PC-3 (cell line): Measurements from ENCODE around the gene RBM7. TPM values are rescaled to one million over a fixed set of nuclear protein-coding genes. Genes with fewer than 3 reads are reported as not detected.

Experiments used
- ATAC-seq: fragments of 200-7000 bp; cut with Tn5 transposase; 2 replicates; pipeline ENCODE4 v1.9.1; 2020; ENCODE audit warnings: mild to moderate bottlenecking, moderate library complexity
- Bru-seq: library from RNA; stranded (reverse); fragments of 400-500 nt; gene quantifications from one replicate; lab custom pipeline; 2021; lab: Mats Ljungman, UMichigan
- BruChase-seq, 2 experiments: library from RNA; stranded (reverse); fragments of 400-500 nt; gene quantifications; one replicate each; lab custom pipeline; 2021; lab: Mats Ljungman, UMichigan
- BruUV-seq: library from RNA; stranded (reverse); fragments of 400-500 nt; replicated peaks from 2 replicates; lab custom pipeline; 2021; lab: Mats Ljungman, UMichigan
- CTCF ChIA-PET: fragments of 300-600 bp; sonication (Branson Sonifier 250); formaldehyde crosslinking; loops from one replicate; lab custom pipeline; 2022; ENCODE audit warnings: antibody characterized with exemption; lab: Charles Lee
- POLR2A ChIA-PET: fragments of 300-600 bp; sonication (Branson Sonifier 250); formaldehyde crosslinking; loops from one replicate; lab custom pipeline; 2022; ENCODE audit warnings: antibody characterized with exemption; ENCODE audit not compliant: unreplicated experiment; lab: Charles Lee
- DNase-seq: peaks from one replicate; pipeline ENCODE4 v3.0.0-alpha.2; 2015
- H2AFZ ChIP-seq: fragments of 300-600 bp; sonication (generic); 2 replicates; pipeline ENCODE4 v1.6.0; 2016; ENCODE audit warnings: antibody characterized with exemption, low read length
- H3F3A ChIP-seq: fragments of 300-600 bp; sonication (generic); one replicate; pipeline ENCODE4 v1.6.0; 2017; ENCODE audit warnings: antibody characterized with exemption, low read length, control low read depth, mild to moderate bottlenecking; ENCODE audit not compliant: unreplicated experiment
- H3K27ac ChIP-seq: fragments of 300-600 bp; sonication (generic); 2 replicates; pipeline ENCODE4 v1.5.1; 2016; ENCODE audit warnings: mild to moderate bottlenecking, low read length
- H3K27me3 ChIP-seq: fragments of 300-600 bp; sonication (generic); 2 replicates; pipeline ENCODE4 v1.6.1; 2016; ENCODE audit warnings: low read length, mixed read lengths
- H3K36me3 ChIP-seq: fragments of 300-600 bp; sonication (generic); 2 replicates; pipeline ENCODE4 v1.6.1; 2016; ENCODE audit warnings: low read depth, mixed run types, low read length, mixed read lengths
- H3K4me1 ChIP-seq: fragments of 300-600 bp; sonication (generic); 2 replicates; pipeline ENCODE4 v1.5.1; 2016; ENCODE audit warnings: low read length; ENCODE audit not compliant: insufficient read depth
- H3K4me2 ChIP-seq: fragments of 300-600 bp; sonication (generic); 2 replicates; pipeline ENCODE4 v1.6.0; 2016; ENCODE audit warnings: low read length
- H3K4me3 ChIP-seq: fragments of 300-600 bp; sonication (generic); 2 replicates; pipeline ENCODE4 v1.5.1; 2016; ENCODE audit warnings: mild to moderate bottlenecking, low read length, mixed read lengths
- H3K79me2 ChIP-seq: fragments of 300-600 bp; sonication (generic); 2 replicates; pipeline ENCODE4 v1.6.1; 2017; ENCODE audit warnings: low read length, mixed read lengths
- H3K9ac ChIP-seq: fragments of 300-600 bp; sonication (generic); 2 replicates; pipeline ENCODE4 v1.6.0; 2016; ENCODE audit warnings: mild to moderate bottlenecking, low read length
- H3K9me2 ChIP-seq: fragments of 300-600 bp; sonication (generic); replicated peaks from 2 replicates; pipeline ENCODE4 v1.6.1; 2016; ENCODE audit warnings: mixed run types, low read length, mixed read lengths
- H3K9me3 ChIP-seq: fragments of 300-600 bp; sonication (generic); 2 replicates; pipeline ENCODE4 v1.6.1; 2016; ENCODE audit warnings: low read length, mixed read lengths
- H4K20me1 ChIP-seq: fragments of 300-600 bp; sonication (generic); 2 replicates; pipeline ENCODE4 v1.6.1; 2016; ENCODE audit warnings: low read length, mixed read lengths
- EZH2 ChIP-seq: fragments of 300-600 bp; sonication (generic); IDR thresholded peaks from one replicate; pipeline ENCODE4 v1.6.1; 2017; ENCODE audit warnings: antibody characterized with exemption, mild to moderate bottlenecking, low read length; ENCODE audit not compliant: unreplicated experiment
- EZH2phosphoT487 ChIP-seq: fragments of 300-600 bp; sonication (generic); IDR thresholded peaks from 2 replicates; pipeline ENCODE4 v1.6.1; 2018; ENCODE audit warnings: mild to moderate bottlenecking, antibody characterized with exemption, low read length, borderline replicate concordance
- intact Hi-C: fragments of 100-400 bp; cut with micrococcal nuclease; formaldehyde crosslinking; loops from 2 replicates; pipeline ENCODE4 v1.9.0; 2023
- long read RNA-seq: library from polyadenylated mRNA; unstranded; transcript quantifications from one replicate; pipeline ENCODE4 v2.0.0, GENCODE V29; 2021; ENCODE audit not compliant: unreplicated experiment
- total RNA-seq: library from RNA; depleted of rRNA; stranded (reverse); fragments of >200 nt; gene quantifications from 2 replicates; pipeline ENCODE4 v1.2.3, GENCODE V29; 2014; rRNA removed
- TF ChIP-seq, protein P1 (sequence below): fragments of 300-600 bp; sonication (generic); conservative IDR thresholded peaks from 2 replicates; pipeline ENCODE4 v1.5.1; 2017; ENCODE audit warnings: antibody characterized with exemption, low read depth, mild to moderate bottlenecking, low read length

The RBM7 gene, protein sequence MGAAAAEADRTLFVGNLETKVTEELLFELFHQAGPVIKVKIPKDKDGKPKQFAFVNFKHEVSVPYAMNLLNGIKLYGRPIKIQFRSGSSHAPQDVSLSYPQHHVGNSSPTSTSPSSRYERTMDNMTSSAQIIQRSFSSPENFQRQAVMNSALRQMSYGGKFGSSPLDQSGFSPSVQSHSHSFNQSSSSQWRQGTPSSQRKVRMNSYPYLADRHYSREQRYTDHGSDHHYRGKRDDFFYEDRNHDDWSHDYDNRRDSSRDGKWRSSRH
- total RNA-seq = 18.4 and 30.1 TPM in 2 replicates
- Bru-seq, nascent RNA = percentile 93 among the genes with signal in this experiment
- percentile 93 among the genes with signal in this experiment for BruChase-seq, experiment 1, labeled RNA remaining after a 6-hour chase
- BruChase-seq, experiment 2, labeled RNA remaining after a 2-hour chase = percentile 96 among the genes with signal in this experiment
- long read RNA-seq, full-length matches to known transcripts = 119 of 121 reads
- long read RNA-seq, partial matches to known transcripts = 0 of 121 reads
- long read RNA-seq, other reads (novel, unspliced or antisense) = 2 of 121 reads

DNA sequence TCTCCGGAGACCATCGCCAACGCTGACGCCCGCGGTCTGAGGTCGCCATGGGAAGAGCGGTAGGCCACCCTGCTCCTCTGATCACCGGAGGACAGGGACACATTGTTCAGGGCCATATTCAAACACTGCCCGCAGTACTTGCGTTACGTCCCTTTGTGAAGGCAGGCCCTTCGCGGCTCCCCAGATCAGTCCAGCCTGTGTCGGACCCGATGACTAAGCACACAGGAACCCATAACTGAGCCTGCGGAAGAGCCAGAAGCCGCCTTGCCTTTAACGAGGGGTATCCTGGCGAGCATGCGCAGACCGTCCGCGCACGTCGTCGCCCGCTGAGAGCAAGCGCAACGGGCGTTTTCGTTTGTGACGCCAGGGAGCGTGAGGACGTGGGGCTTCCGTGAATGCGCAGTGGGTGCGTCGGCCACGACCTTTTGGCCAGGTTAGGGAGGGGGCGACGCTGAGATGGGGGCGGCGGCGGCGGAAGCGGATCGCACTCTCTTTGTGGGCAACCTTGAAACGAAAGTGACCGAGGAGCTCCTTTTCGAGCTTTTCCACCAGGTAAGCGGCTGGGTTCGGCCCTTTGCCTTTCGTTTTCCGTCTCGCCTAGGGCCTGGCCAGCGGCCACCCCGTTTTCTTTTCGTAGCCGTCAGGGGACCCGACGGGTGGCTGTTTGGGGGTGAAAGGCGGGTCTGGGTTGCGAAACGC, at the start of gene RBM7, which contains the start of gene C11orf71:
RBM7 (plus strand) TSS at position 451 of the 699 bp plus-strand sequence; CDS start at position 457, 6 bp downstream.
C11orf71 (minus strand) TSS at position 296 of the 699 bp plus-strand sequence; CDS start at position 116, 180 bp downstream.
- Histone ChIP-seq H3K4me2 (peak within 1 kb of the TSS; percentile 80), H3K4me3 (peak within 1 kb of the TSS; percentile 94), H3K27ac (peak within 1 kb of the TSS; percentile 92), H4K20me1 (0 out of 2 replicates have a peak, but pooled peaks cover 12% of the 10 kb centered on the region), H2AFZ (peak within 1 kb of the TSS; percentile 78), H3K9me2 (no peaks in the 10 kb centered on the region), H3K9ac (peak within 1 kb of the TSS; percentile 98), H3K79me2 (peaks cover 69% of the 10 kb centered on the region), H3K36me3 (peaks cover 21% of the 10 kb centered on the region), H3F3A (no peaks in the 10 kb centered on the region), H3K9me3 (no peaks in the 10 kb centered on the region), H3K4me1 (peaks cover 40% of the 10 kb centered on the region), H3K27me3 (no peaks in the 10 kb centered on the region)
- ChIA-PET POLR2A (no interaction called here), CTCF (no interaction called here)
- intact Hi-C loops = loop anchor here (1.0 to 5.0 kb wide), 3 partner anchors 39 to 162 kb away; partner anchors contain the start of gene REXO2
- DNase-seq = peak; percentile 100
- TF ChIP-seq EZH2phosphoT487 = no peak
- TF ChIP-seq, protein P1, sequence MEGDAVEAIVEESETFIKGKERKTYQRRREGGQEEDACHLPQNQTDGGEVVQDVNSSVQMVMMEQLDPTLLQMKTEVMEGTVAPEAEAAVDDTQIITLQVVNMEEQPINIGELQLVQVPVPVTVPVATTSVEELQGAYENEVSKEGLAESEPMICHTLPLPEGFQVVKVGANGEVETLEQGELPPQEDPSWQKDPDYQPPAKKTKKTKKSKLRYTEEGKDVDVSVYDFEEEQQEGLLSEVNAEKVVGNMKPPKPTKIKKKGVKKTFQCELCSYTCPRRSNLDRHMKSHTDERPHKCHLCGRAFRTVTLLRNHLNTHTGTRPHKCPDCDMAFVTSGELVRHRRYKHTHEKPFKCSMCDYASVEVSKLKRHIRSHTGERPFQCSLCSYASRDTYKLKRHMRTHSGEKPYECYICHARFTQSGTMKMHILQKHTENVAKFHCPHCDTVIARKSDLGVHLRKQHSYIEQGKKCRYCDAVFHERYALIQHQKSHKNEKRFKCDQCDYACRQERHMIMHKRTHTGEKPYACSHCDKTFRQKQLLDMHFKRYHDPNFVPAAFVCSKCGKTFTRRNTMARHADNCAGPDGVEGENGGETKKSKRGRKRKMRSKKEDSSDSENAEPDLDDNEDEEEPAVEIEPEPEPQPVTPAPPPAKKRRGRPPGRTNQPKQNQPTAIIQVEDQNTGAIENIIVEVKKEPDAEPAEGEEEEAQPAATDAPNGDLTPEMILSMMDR = peak; percentile 17; the same call in 1 of the 2 replicates
- no TSS peak for BruUV-seq
- peak; percentile 88 for ATAC-seq

DNA sequence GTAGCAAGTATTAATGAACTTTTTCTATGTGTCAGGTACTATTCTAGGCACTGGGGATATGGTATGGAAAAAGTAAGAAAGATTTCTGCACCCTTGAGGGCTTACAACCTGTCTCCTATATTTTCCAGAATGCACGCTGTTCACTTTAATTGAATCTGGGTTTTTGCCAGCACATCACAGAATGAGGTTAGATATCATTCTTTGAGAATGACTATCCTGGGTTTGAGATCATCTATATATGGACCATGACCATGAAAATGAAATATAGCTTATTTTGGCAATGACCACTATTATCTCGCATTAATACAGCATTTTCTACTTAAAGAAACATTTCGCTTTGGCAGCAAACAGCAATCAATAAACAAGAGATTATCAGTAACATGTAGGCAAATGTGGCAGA, 47.0 kb upstream of the RBM7 start:
- no peaks in the 10 kb centered on the region for H3K27me3 ChIP-seq
- intact Hi-C loops = no loop called here
- no peak overlapping the region for H2AFZ ChIP-seq
- H3F3A ChIP-seq = no peaks in the 10 kb centered on the region
- H3K79me2 ChIP-seq = no peaks in the 10 kb centered on the region
- ATAC-seq (no peak), DNase-seq (peak; percentile 32)
- no peaks in the 10 kb centered on the region for H3K9me2 ChIP-seq
- H3K4me3 ChIP-seq = no peak overlapping the region
- H3K27ac ChIP-seq = no peak overlapping the region
- BruUV-seq = no TSS peak
- no peak overlapping the region for H3K9ac ChIP-seq
- ChIA-PET CTCF (no interaction called here), POLR2A (no interaction called here)
- H3K4me2 ChIP-seq = 0 out of 2 replicates have a peak overlapping the region, but pooled peaks have one; percentile 5
- H3K9me3 ChIP-seq = no peaks in the 10 kb centered on the region
- TF ChIP-seq EZH2 (no peak), EZH2phosphoT487 (no peak)
- TF ChIP-seq, protein P1 = no peak
- no peaks in the 10 kb centered on the region for H3K36me3 ChIP-seq
- peaks cover 25% of the 10 kb centered on the region for H3K4me1 ChIP-seq
- no peaks in the 10 kb centered on the region for H4K20me1 ChIP-seq
